ENCODE measurements around the gene AKAP3.

AKAP3 gene

GRCh38 chr12:4595881-4596280 lies 53.0 kb downstream of the AKAP3 start:
- no peaks in the 10 kb centered on the region for H3K36me3 ChIP-seq (ENCODE audit: insufficient read depth, low read depth, low read length)
- H3K4me1 ChIP-seq (ENCODE audit: insufficient read depth, low read length): no peaks in the 10 kb centered on the region
- H3K9me3 ChIP-seq (ENCODE audit: insufficient read depth, low read depth, low read length): no peaks in the 10 kb centered on the region
- no peak overlapping the region for H3K4me3 ChIP-seq (ENCODE audit: low read length)
- H3K9ac ChIP-seq (ENCODE audit: low read depth, low read length): no peak overlapping the region
- H3K27ac ChIP-seq (ENCODE audit: low read length): no peak overlapping the region
- H3K27me3 ChIP-seq (ENCODE audit: insufficient read depth, low read length): no peaks in the 10 kb centered on the region

GRCh38 chr12:4591180-4591687 lies 57.6 kb downstream of the AKAP3 start:
- no peaks in the 10 kb centered on the region for H3K9me3 ChIP-seq (ENCODE audit: insufficient read depth, low read depth, low read length)
- no peak overlapping the region for H3K27ac ChIP-seq (ENCODE audit: low read length)
- no peaks in the 10 kb centered on the region for H3K27me3 ChIP-seq (ENCODE audit: insufficient read depth, low read length)
- H3K4me1 ChIP-seq (ENCODE audit: insufficient read depth, low read length): no peaks in the 10 kb centered on the region
- H3K4me3 ChIP-seq (ENCODE audit: low read length): no peak overlapping the region
- H3K36me3 ChIP-seq (ENCODE audit: insufficient read depth, low read depth, low read length): no peaks in the 10 kb centered on the region
- H3K9ac ChIP-seq (ENCODE audit: low read depth, low read length): no peak overlapping the region

GRCh38 chr12:4589941-4590340 lies 58.9 kb downstream of the AKAP3 start:
- no peak overlapping the region for H3K27ac ChIP-seq (ENCODE audit: low read length)
- no peak overlapping the region for H3K4me3 ChIP-seq (ENCODE audit: low read length)
- H3K4me1 ChIP-seq (ENCODE audit: insufficient read depth, low read length): no peaks in the 10 kb centered on the region
- no peaks in the 10 kb centered on the region for H3K36me3 ChIP-seq (ENCODE audit: insufficient read depth, low read depth, low read length)
- H3K9me3 ChIP-seq (ENCODE audit: insufficient read depth, low read depth, low read length): no peaks in the 10 kb centered on the region
- H3K9ac ChIP-seq (ENCODE audit: low read depth, low read length): no peak overlapping the region
- no peaks in the 10 kb centered on the region for H3K27me3 ChIP-seq (ENCODE audit: insufficient read depth, low read length)

- no peak overlapping the region for H3K9ac ChIP-seq (ENCODE audit: low read depth, low read length)
- H3K4me1 ChIP-seq (ENCODE audit: insufficient read depth, low read length): no peaks in the 10 kb centered on the region
- H3K27ac ChIP-seq (ENCODE audit: low read length): no peak overlapping the region
- no peaks in the 10 kb centered on the region for H3K9me3 ChIP-seq (ENCODE audit: insufficient read depth, low read depth, low read length)
- H3K4me3 ChIP-seq (ENCODE audit: low read length): no peak overlapping the region
- H3K27me3 ChIP-seq (ENCODE audit: insufficient read depth, low read length): no peaks in the 10 kb centered on the region
- H3K36me3 ChIP-seq (ENCODE audit: insufficient read depth, low read depth, low read length): no peaks in the 10 kb centered on the region
Measured at GRCh38 chr12:4588916-4589315, 59.9 kb downstream of the AKAP3 start.

- H3K27me3 ChIP-seq (ENCODE audit: insufficient read depth, low read length): no peaks in the 10 kb centered on the region
Measured at GRCh38 chr12:4587108-4587507, 61.7 kb downstream of the AKAP3 start.

GRCh38 chr12:4586500-4586899 lies 62.4 kb downstream of the AKAP3 start:
- Histone ChIP-seq H3K4me3 (ENCODE audit: low read length) (no peak overlapping the region), H3K9ac (ENCODE audit: low read depth, low read length) (no peak overlapping the region), H3K36me3 (ENCODE audit: insufficient read depth, low read depth, low read length) (no peaks in the 10 kb centered on the region), H3K27me3 (ENCODE audit: insufficient read depth, low read length) (no peaks in the 10 kb centered on the region), H3K9me3 (ENCODE audit: insufficient read depth, low read depth, low read length) (no peaks in the 10 kb centered on the region), H3K4me1 (ENCODE audit: insufficient read depth, low read length) (no peaks in the 10 kb centered on the region), H3K27ac (ENCODE audit: low read length) (no peak overlapping the region)

More at GRCh38 chr12:4587108-4587507, 61.7 kb downstream of the AKAP3 start:
- no peaks in the 10 kb centered on the region for H3K4me1 ChIP-seq (ENCODE audit: insufficient read depth, low read length)
- no peak overlapping the region for H3K4me3 ChIP-seq (ENCODE audit: low read length)
- H3K27ac ChIP-seq (ENCODE audit: low read length): no peak overlapping the region
- no peak overlapping the region for H3K9ac ChIP-seq (ENCODE audit: low read depth, low read length)
- H3K36me3 ChIP-seq (ENCODE audit: insufficient read depth, low read depth, low read length): no peaks in the 10 kb centered on the region
- H3K9me3 ChIP-seq (ENCODE audit: insufficient read depth, low read depth, low read length): no peaks in the 10 kb centered on the region

- no peaks in the 10 kb centered on the region for H3K36me3 ChIP-seq (ENCODE audit: insufficient read depth, low read depth, low read length)
- no peaks in the 10 kb centered on the region for H3K27me3 ChIP-seq (ENCODE audit: insufficient read depth, low read length)
- no peak overlapping the region for H3K27ac ChIP-seq (ENCODE audit: low read length)
- no peak overlapping the region for H3K9ac ChIP-seq (ENCODE audit: low read depth, low read length)
- no peaks in the 10 kb centered on the region for H3K9me3 ChIP-seq (ENCODE audit: insufficient read depth, low read depth, low read length)
- H3K4me1 ChIP-seq (ENCODE audit: insufficient read depth, low read length): no peaks in the 10 kb centered on the region
- no peak overlapping the region for H3K4me3 ChIP-seq (ENCODE audit: low read length)
Measured at GRCh38 chr12:4584896-4585295, 64.0 kb downstream of the AKAP3 start.

GRCh38 chr12:4584281-4584680 lies 64.6 kb downstream of the AKAP3 start:
- H3K4me1 ChIP-seq (ENCODE audit: insufficient read depth, low read length): no peaks in the 10 kb centered on the region
- no peak overlapping the region for H3K27ac ChIP-seq (ENCODE audit: low read length)
- no peak overlapping the region for H3K9ac ChIP-seq (ENCODE audit: low read depth, low read length)
- H3K27me3 ChIP-seq (ENCODE audit: insufficient read depth, low read length): no peaks in the 10 kb centered on the region
- no peaks in the 10 kb centered on the region for H3K36me3 ChIP-seq (ENCODE audit: insufficient read depth, low read depth, low read length)
- no peaks in the 10 kb centered on the region for H3K9me3 ChIP-seq (ENCODE audit: insufficient read depth, low read depth, low read length)
- no peak overlapping the region for H3K4me3 ChIP-seq (ENCODE audit: low read length)

GRCh38 chr12:4580281-4580688 lies 68.6 kb downstream of the AKAP3 start:
- no peaks in the 10 kb centered on the region for H3K36me3 ChIP-seq (ENCODE audit: insufficient read depth, low read depth, low read length)

GRCh38 chr12:4579305-4580102 lies 69.3 kb downstream of the AKAP3 start:
- Histone ChIP-seq H3K9me3 (ENCODE audit: insufficient read depth, low read depth, low read length) (no peaks in the 10 kb centered on the region), H3K36me3 (ENCODE audit: insufficient read depth, low read depth, low read length) (no peaks in the 10 kb centered on the region), H3K4me1 (ENCODE audit: insufficient read depth, low read length) (no peaks in the 10 kb centered on the region), H3K4me3 (ENCODE audit: low read length) (no peak overlapping the region), H3K27me3 (ENCODE audit: insufficient read depth, low read length) (no peaks in the 10 kb centered on the region), H3K9ac (ENCODE audit: low read depth, low read length) (no peak overlapping the region), H3K27ac (ENCODE audit: low read length) (no peak overlapping the region)

More at GRCh38 chr12:4580281-4580688, 68.6 kb downstream of the AKAP3 start:
- Histone ChIP-seq H3K27me3 (ENCODE audit: insufficient read depth, low read length) (no peaks in the 10 kb centered on the region), H3K9ac (ENCODE audit: low read depth, low read length) (no peak overlapping the region), H3K27ac (ENCODE audit: low read length) (no peak overlapping the region), H3K4me3 (ENCODE audit: low read length) (no peak overlapping the region), H3K9me3 (ENCODE audit: insufficient read depth, low read depth, low read length) (no peaks in the 10 kb centered on the region), H3K4me1 (ENCODE audit: insufficient read depth, low read length) (no peaks in the 10 kb centered on the region)

- Histone ChIP-seq H3K9me3 (ENCODE audit: insufficient read depth, low read depth, low read length) (no peaks in the 10 kb centered on the region), H3K4me1 (ENCODE audit: insufficient read depth, low read length) (no peaks in the 10 kb centered on the region), H3K9ac (ENCODE audit: low read depth, low read length) (no peak overlapping the region), H3K36me3 (ENCODE audit: insufficient read depth, low read depth, low read length) (no peaks in the 10 kb centered on the region), H3K27me3 (ENCODE audit: insufficient read depth, low read length) (no peaks in the 10 kb centered on the region), H3K27ac (ENCODE audit: low read length) (no peak overlapping the region), H3K4me3 (ENCODE audit: low read length) (no peak overlapping the region)
Measured at GRCh38 chr12:4572680-4573079, 76.2 kb downstream of the AKAP3 start.

GRCh38 chr12:4569261-4569660 lies 79.6 kb downstream of the AKAP3 start:
- H3K36me3 ChIP-seq (ENCODE audit: insufficient read depth, low read depth, low read length): no peaks in the 10 kb centered on the region
- H3K9me3 ChIP-seq (ENCODE audit: insufficient read depth, low read depth, low read length): no peaks in the 10 kb centered on the region
- H3K9ac ChIP-seq (ENCODE audit: low read depth, low read length): no peak overlapping the region
- no peaks in the 10 kb centered on the region for H3K4me1 ChIP-seq (ENCODE audit: insufficient read depth, low read length)
- H3K4me3 ChIP-seq (ENCODE audit: low read length): no peak overlapping the region
- H3K27me3 ChIP-seq (ENCODE audit: insufficient read depth, low read length): no peaks in the 10 kb centered on the region
- no peak overlapping the region for H3K27ac ChIP-seq (ENCODE audit: low read length)
